Sigmoid colon (tissue), 4 donors: Measurements from ENCODE around the gene CCDC90B.

ENCODE experiments used
- EP300 ChIP-seq, 4 donors: sonication (generic); formaldehyde crosslinking; IDR thresholded peaks; one replicate each; pipeline ENCODE4 v1.6.1; 2017; ENCODE audit warnings: antibody characterized with exemption in 4 of 4
- POLR2A ChIP-seq, 2 donors: fragments of 450-650 bp; IDR thresholded peaks; one replicate each; pipeline ENCODE4 v1.6.1; 2016; ENCODE audit warnings: antibody characterized with exemption in 2 of 2, mild to moderate bottlenecking in 2 of 2, moderate library complexity in 2 of 2
- POLR2AphosphoS5 ChIP-seq, 4 donors: sonication (generic); formaldehyde crosslinking; IDR thresholded peaks; one replicate each; pipeline ENCODE4 v1.6.1; 2017; ENCODE audit warnings: antibody characterized with exemption in 4 of 4
- TF ChIP-seq, protein P1 (sequence below), 4 experiments: fragments of 450-650 bp in 3 of 4; fragments of 200-600 bp in 1 of 4; IDR thresholded peaks; one replicate each; pipeline ENCODE4 v1.5.1; 2016 to 2019; ENCODE audit warnings: antibody characterized with exemption in 4 of 4, mild to moderate bottlenecking in 3 of 4, moderate library complexity in 2 of 4

GRCh38 chr11:83306200-83307080 is 20.3 kb upstream of the CCDC90B start:
- TF ChIP-seq POLR2AphosphoS5 (IDR thresholded peaks at IDR 0.05) (no peak), POLR2A (IDR thresholded peaks at IDR 0.05) (no peak), EP300 (IDR thresholded peaks at IDR 0.05) (no peak)
- TF ChIP-seq, protein P1, sequence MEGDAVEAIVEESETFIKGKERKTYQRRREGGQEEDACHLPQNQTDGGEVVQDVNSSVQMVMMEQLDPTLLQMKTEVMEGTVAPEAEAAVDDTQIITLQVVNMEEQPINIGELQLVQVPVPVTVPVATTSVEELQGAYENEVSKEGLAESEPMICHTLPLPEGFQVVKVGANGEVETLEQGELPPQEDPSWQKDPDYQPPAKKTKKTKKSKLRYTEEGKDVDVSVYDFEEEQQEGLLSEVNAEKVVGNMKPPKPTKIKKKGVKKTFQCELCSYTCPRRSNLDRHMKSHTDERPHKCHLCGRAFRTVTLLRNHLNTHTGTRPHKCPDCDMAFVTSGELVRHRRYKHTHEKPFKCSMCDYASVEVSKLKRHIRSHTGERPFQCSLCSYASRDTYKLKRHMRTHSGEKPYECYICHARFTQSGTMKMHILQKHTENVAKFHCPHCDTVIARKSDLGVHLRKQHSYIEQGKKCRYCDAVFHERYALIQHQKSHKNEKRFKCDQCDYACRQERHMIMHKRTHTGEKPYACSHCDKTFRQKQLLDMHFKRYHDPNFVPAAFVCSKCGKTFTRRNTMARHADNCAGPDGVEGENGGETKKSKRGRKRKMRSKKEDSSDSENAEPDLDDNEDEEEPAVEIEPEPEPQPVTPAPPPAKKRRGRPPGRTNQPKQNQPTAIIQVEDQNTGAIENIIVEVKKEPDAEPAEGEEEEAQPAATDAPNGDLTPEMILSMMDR (IDR thresholded peaks at IDR 0.05): no peak
